ENCODE results near the gene CHD5. TPM values are rescaled to one million over a fixed set of nuclear protein-coding genes. Genes with fewer than 3 reads are reported as not detected.

The CHD5 gene
- total RNA-seq, 1 experiment from 2014 or later, result 6.1 TPM

- TF ChIP-seq RAD21 (IDR thresholded peaks at IDR 0.05; ENCODE audit: low read depth) (no peak), SP1 (IDR thresholded peaks at IDR 0.05; ENCODE audit: low read depth) (no peak), EGR1 (IDR thresholded peaks at IDR 0.05; ENCODE audit: low read depth) (no peak), CBX3 (IDR thresholded peaks at IDR 0.05; ENCODE audit: low read depth) (no peak), ELF1 (IDR thresholded peaks at IDR 0.05; ENCODE audit: borderline replicate concordance, low read depth) (no peak), JUND (IDR thresholded peaks at IDR 0.05) (no peak)
- TF ChIP-seq, protein P1, sequence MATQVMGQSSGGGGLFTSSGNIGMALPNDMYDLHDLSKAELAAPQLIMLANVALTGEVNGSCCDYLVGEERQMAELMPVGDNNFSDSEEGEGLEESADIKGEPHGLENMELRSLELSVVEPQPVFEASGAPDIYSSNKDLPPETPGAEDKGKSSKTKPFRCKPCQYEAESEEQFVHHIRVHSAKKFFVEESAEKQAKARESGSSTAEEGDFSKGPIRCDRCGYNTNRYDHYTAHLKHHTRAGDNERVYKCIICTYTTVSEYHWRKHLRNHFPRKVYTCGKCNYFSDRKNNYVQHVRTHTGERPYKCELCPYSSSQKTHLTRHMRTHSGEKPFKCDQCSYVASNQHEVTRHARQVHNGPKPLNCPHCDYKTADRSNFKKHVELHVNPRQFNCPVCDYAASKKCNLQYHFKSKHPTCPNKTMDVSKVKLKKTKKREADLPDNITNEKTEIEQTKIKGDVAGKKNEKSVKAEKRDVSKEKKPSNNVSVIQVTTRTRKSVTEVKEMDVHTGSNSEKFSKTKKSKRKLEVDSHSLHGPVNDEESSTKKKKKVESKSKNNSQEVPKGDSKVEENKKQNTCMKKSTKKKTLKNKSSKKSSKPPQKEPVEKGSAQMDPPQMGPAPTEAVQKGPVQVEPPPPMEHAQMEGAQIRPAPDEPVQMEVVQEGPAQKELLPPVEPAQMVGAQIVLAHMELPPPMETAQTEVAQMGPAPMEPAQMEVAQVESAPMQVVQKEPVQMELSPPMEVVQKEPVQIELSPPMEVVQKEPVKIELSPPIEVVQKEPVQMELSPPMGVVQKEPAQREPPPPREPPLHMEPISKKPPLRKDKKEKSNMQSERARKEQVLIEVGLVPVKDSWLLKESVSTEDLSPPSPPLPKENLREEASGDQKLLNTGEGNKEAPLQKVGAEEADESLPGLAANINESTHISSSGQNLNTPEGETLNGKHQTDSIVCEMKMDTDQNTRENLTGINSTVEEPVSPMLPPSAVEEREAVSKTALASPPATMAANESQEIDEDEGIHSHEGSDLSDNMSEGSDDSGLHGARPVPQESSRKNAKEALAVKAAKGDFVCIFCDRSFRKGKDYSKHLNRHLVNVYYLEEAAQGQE (IDR thresholded peaks at IDR 0.05; ENCODE audit: low read depth), result no peak
- TF ChIP-seq, protein P2, sequence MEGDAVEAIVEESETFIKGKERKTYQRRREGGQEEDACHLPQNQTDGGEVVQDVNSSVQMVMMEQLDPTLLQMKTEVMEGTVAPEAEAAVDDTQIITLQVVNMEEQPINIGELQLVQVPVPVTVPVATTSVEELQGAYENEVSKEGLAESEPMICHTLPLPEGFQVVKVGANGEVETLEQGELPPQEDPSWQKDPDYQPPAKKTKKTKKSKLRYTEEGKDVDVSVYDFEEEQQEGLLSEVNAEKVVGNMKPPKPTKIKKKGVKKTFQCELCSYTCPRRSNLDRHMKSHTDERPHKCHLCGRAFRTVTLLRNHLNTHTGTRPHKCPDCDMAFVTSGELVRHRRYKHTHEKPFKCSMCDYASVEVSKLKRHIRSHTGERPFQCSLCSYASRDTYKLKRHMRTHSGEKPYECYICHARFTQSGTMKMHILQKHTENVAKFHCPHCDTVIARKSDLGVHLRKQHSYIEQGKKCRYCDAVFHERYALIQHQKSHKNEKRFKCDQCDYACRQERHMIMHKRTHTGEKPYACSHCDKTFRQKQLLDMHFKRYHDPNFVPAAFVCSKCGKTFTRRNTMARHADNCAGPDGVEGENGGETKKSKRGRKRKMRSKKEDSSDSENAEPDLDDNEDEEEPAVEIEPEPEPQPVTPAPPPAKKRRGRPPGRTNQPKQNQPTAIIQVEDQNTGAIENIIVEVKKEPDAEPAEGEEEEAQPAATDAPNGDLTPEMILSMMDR (IDR thresholded peaks at IDR 0.05 in 2 of 3, conservative IDR thresholded peaks at IDR 0.05 in 1 of 3; ENCODE audit: borderline replicate concordance in 1 of 3, insufficient read depth in 1 of 3, low read depth in 2 of 3, low read length in 2 of 3), result no peak
- Histone ChIP-seq H3K27me3 (ENCODE audit: insufficient read depth, low read length) (no peaks in the 10 kb centered on the region), H3K9ac (ENCODE audit: low read length) (no peak overlapping the region), H4K20me1 (ENCODE audit: insufficient read depth) (no peaks in the 10 kb centered on the region), H3K9me2 (ENCODE audit: insufficient read depth) (no peaks in the 10 kb centered on the region), H2AFZ (ENCODE audit: low read depth, low read length, poor library complexity, severe bottlenecking) (no peak overlapping the region), H3K36me3 (ENCODE audit: control insufficient read depth in 1 of 2, insufficient read depth in 2 of 2, low read length in 2 of 2) (no peaks in the 10 kb centered on the region), H3K4me3 (replicated peaks in 1 of 2; ENCODE audit: low read depth in 1 of 2, low read length in 2 of 2) (no peak overlapping the region), H3K4me1 (ENCODE audit: control insufficient read depth in 1 of 2, insufficient read depth in 2 of 2, low read length in 2 of 2) (peaks cover 7 to 28% of the 10 kb centered on the region in 2 experiments; a peak in 3 of 4 replicates), H3K79me2 (ENCODE audit: insufficient read depth, low read length) (no peaks in the 10 kb centered on the region), H3K4me2 (ENCODE audit: low read length) (no peak overlapping the region), H3K27ac (ENCODE audit: low read depth, low read length) (no peak overlapping the region), H3K9me3 (ENCODE audit: control insufficient read depth in 1 of 2, insufficient read depth in 1 of 2, low read depth in 1 of 2, low read length in 2 of 2) (no peaks in the 10 kb centered on the region)
- ATAC-seq (no peak), DNase-seq (ENCODE audit: low read depth, low spot score) (no peak)
- no TSS peak for BruUV-seq (replicated peaks)
- CTCF ChIA-PET, result no interaction called here
- RAD21 ChIA-PET (ENCODE audit: low non-redundant PET in 1 of 2, low total read pairs in 2 of 2, uncharacterized antibody in 2 of 2, unreplicated experiment in 2 of 2), result no interaction called here
- POLR2A ChIA-PET, result no interaction called here
- intact Hi-C loops (cut with micrococcal nuclease), result no loop called here
Observed at GRCh38 chr1:6145396-6145750, 34.7 kb downstream of the CHD5 start.
